GM18519 (cell line): ENCODE measurements around the gene TSTD1.
"Not testable (repeated sequence)": the region's sequence is repeated elsewhere in the genome, so short reads cannot be mapped to it uniquely, and the experiment has no call there.

Source experiments
- ATAC-seq: cut with Tn5 transposase; IDR thresholded peaks from one replicate; pipeline ENCODE4 v1.9.1; 2021; ENCODE audit warnings: mild to moderate bottlenecking, moderate library complexity; ENCODE audit not compliant: unreplicated experiment, low FRiP score

The TSTD1 gene

DNA sequence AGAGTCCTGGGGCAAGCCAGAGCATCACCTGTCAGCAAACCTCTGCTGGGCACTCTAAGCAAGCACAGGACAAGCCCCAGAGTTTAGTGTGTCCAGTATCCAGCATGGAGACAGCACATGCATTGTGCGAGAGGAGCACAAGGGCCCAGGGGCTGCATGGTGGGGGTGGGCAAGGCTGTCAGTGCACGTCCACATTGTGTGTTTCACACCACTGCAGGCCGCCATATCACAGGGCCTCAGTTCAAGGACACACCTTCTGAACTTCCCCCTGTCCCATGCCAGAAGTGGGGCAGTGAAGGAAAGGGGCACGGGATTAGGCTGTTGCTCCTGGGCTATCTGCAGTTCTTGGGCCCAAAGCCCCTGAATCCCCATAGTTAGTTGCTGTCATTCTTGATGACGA is 782 bp upstream of the TSTD1 start:
- no peak for ATAC-seq

DNA sequence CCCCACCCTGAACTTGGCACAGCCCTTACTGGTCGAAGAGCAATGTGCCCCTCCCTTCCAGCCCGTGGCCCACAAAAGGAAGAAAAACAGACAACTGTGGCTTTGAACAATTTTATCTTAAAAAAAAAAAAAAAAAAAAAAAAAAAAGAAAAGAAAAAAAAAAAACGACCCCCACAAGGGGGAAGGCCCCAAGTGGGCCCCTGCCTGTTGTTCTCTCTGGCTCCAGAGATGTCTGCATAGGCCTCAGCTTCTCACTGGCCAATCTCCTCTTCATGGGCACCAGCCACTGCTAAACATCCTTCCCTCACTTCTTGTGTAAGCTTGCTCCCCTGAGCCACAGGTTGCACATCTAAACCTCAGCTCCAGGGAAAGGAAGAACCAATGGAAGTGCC is 386 bp upstream of the TSTD1 start:
- no peak for ATAC-seq

DNA sequence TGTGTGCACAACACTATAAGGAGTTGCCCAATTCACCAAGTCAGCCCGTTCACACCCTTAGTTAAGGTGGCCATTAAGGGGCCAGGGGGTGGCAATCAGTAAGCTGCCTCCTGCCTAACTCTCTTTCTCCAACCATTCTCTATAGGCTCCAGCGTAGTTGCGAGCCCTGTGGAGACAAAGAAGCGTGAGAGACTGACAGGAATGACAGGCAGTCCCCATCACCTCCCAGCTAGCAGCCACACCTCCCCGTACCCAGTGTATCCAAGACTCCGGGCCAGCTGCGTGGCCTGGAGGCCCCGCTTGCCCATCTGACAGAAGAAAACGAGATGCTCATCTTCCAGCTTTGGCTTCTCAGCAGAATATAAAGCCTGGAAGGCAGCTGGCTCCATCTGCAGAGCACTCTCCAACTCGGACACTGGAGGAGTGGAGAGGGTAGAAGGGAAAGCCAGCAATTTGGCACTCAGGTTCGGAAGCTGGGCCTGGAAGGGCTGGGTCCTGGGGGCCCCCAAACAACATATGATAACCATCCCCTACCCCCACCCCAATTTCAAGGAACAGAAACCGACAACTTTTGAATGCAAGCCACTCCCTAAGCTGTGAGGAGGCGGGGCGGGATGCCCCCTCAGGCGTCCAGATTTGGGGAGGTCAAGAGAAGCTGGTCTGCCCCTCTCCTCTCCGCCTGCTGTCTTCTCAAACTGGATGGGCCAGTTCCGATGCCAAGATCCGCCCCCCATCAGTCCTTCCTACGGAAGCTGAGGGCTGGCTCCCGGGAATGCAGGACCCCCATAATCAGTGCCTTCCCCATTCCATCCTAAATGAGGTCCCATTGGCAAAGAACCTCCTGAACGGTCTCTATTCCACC is 872 bp downstream of the TSTD1 start:
- no peak for ATAC-seq

DNA sequence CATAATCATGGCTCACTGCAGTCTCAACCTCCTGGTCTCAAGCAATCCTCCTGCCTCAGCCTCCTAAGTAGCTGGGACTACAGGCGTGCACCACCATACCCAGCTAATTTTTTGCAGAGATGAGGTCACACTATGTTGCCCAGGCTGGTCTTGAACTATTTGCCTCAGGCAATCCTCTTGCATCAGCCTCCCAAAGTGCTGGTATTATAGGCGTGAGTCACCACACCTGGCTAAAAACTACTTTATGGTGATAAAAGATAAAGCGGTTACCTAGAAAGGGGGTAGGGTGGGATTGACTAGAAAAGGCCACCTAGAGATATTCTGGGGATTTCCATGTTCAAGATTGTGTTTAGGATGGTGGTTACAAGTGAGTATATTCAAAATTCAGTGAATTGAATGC is 5.0 kb downstream of the TSTD1 start:
- no peak for ATAC-seq

DNA sequence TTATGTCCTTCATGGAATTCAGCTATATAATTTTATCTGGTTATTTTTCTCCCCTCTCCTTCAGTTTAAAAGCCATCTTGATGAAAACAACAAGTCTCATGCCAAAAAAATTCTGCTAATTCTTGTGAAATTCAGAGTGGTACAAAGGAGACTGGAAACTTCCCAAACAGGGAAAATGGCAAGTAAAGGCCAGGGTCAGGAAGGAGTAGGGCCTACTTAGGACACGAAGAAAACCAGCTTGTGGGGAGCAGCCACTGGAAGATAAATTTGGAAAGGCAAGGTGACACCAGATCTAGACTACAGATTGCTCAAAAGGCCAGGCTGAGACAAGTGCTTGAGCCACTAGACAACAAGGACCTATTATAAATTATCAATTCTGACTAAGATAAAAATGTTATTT is 6.4 kb downstream of the TSTD1 start:
- ATAC-seq, result no peak

DNA sequence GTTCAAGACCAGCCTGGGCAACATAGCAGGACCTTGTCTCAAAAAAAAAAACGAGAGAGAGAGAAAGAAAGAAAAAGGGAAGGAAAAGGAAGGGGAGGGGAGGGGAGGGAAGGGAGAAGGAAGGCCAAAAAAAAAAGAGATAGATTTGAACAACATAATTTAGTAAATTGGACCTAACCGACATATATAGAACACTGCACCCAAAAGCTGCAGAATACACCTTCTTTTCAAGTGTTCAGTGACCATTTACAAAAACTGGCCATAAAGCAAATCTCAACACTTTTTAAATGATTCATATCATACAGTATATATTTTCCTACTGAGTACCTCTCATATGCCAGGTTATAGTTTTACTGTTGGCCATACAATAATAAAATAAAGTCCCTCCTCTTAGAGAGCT is 6.9 kb downstream of the TSTD1 start:
- ATAC-seq, result no peak

DNA sequence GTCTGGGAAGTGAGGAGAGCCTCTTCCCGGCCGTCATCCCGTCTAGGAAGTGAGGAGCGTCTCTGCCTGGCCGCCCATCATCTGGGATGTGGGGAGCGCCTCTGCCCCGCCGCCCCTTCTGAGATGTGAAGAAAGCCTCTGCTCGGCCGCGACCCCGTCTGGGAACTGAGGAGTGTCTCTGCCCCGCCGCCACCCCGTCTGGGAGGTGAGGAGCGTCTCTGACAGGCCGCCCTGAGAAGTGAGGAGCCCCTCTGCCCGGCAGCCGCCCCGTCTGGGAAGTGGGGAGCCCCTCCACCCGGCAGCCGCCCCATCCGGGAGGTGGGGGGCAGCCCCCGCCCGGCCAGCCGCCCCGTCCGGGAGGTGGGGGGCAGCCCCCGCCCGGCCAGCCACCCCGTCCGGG is 9.3 kb downstream of the TSTD1 start:
- ATAC-seq, result not testable (repeated sequence)

DNA sequence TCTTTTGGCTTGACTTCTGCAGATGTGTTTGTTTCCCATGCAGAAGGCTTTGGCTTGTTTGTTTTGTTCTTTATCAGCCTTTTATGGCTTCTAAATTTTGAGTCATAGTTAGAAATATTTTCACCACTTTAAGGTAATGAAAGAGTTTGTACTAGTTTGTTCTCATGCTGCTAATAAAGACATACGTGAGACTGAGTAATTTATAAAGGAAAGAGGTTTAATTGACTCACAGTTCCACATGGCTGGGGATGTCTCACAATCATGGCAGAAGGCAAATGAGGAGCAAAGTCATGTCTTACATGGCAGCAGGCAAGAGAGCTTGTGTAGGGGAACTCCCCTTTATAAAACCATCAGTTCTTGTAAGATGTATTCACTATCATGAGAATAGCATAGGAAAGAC is 11.8 kb downstream of the TSTD1 start:
- not testable (repeated sequence) for ATAC-seq

DNA sequence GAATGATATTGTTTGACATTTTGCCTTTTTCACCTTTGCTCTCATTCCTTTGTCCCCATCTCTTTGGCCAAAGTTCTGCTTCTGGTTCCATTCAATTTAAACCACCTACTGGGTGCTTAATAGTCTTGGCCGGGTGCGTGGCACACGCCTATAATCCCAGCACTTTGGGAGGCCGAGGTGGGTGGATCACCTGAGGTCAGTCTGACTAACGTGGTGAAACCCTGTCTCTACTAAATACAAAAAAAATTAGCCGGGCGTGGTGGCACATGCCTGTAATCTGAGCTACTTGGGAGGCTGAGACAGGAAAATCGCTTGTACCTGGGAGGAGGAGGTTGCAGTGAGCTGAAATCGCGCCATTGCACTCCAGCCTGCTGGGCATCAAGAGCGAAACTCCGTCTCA is 16.3 kb downstream of the TSTD1 start:
- not testable (repeated sequence) for ATAC-seq

DNA sequence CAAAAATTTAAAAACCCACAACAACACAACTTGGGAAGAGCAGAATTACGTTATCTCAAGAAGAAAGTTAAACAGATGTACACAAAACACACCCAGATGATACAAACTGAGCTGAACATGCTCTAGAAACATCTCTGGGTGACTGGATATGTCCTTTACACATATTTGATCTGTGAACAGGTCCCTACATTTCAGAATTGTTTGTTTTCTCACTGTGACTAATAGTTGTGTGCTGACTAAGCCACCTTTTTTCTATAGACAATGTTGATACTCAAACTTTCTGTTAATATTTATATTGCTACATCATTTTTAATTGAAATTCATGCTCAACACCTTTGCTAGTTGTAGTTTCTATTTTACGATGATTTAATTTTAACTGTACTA is 16.8 kb downstream of the TSTD1 start:
- no peak for ATAC-seq

DNA sequence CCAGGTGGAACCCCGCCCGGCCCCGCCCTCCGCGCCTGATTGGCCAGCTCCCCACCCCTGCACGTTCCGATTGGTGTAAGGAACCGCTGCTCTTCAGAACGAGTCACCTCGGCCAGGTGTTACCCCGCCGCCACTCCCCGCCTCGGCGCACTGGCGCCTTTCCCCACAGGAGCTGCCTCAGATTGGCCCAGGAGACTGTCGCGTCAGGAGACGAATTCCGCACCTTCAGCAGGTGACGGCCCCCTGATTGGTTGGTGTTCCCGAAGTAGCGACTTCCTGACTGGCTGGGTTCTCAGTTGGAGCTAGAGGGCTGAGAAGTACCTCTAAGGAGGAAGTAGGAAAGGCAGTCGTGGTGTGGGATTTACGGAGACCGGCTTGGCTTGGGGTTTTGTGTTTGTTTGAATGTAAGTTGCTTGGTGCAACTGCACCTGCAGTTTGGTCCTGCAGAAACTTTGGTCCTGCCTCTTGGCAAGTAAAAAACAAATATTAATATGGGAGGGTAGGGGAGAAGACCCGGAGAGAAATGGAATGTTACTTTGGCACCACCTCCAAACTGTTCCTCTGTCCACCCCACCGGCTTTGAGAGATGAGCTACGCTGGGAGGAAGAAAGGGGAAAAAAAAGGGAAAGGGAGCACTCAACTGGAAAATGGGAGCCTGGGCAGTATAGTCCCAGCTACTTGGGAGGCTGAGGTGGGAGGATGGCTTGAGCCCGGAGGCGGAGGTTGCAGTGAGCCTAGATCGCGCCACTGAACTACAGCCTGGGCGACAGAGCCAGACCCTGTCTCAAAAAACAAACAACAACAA is 17.4 kb downstream of the TSTD1 start:
- ATAC-seq, result peak; percentile 68

DNA sequence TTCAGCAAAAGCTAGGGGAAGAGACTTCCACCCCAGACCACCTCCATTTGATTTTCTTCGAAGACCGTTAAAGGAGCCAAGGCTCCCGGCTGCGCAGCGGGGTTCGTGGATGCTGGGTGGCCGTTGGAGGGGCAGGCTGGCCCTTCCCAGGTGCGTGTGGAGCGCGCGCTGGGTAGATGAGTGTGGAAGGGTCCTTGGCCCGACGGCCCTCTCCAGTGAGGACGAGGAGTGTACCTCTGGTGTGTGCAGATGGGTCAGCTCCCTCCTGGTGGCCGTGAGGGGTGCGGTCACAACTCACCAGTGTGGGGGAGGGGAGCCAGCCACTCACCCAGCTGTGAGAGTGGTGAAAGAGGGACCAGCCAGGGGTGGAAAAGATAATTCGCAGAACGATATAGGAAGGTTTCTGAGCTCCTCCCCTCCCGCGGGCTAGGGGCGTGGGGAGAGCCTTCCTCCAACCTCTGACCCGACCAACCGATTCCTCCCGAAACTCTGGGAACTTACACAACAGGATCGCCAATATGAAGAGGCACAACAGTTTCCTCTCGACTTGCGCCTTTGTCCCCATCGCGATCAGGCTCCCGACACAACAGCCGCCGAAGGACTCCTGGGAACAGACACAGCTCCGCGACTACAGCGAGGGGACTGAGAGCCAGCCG is 18.1 kb downstream of the TSTD1 start, which contains the start of gene F11R:
TSS of gene F11R (minus strand) at position 644 of the 656 bp plus-strand sequence. CDS start at position 565, 79 bp downstream.
- ATAC-seq, result no peak

DNA sequence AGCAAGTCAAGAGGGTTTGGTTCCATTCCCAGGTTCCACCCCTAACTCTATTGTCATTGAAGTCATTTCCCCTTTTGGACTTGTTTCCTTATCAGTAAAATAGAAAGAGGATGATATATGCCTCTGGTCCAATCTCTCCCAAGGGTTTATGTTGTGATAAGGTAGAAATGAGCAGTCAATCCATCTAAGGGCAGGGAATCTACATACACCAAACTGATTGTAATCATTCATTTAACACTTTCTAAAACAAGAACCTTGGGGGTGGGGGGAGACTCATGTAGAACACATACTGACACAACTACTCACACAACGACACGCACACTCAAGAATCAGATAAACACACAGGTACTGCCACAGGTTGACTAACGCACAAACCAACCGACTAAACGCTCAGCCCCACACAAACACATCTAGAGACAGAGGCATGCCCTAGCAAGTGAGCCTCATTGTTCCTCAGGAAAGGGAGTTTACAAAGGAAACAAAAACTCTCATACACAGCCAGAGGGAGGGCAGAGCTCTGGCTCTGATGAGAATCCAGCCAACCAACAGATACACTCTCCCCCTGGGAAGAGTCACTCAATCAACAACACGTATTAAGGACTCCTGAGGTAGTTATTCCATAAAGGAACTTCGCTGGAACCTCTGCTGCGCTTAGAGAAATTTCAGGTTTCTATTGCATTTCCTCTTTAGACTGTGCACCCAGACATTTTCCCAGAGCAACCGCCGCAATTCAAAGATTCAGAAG is 18.8 kb downstream of the TSTD1 start:
- ATAC-seq, result no peak

DNA sequence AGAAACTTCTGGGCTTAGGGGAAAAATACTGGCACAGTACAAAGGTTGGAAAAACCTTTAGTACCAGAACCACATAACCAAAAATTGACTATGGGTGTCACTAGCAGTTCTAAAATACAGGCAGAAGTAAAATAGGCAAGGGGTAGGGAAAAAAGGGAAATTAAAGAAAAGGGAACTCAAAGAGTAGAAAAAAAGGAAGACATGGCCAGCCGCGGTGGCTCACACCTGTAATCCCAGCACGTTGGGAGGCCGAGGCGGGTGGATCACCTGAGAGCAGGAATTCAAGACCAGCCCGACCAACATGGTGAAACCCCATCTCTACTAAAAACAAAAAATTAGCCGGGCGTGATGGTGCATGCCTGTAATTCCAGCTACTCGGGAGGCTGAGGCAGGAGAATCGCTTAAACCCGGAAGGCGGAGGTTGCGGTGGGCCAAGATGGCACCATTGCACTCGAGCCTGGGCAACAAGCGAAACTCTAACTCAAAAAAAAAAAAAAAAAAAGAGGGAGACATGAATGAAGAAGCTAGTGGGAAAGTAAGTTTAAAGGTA is 19.6 kb downstream of the TSTD1 start:
- not testable (repeated sequence) for ATAC-seq

DNA sequence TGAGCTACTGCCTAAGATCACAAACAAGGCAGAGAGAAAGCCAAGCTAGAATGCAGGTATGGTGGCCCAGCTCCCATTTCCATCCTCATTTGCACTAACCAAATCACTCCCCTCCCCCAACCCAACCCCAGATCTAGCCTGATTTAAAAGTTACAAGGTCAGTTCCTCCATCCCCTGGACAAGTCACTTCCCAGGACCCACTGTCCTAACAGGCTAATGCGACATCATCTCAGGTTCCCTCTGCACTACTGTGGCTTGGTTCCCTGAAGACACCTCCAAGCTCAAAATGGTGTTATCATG is 20.2 kb downstream of the TSTD1 start:
- ATAC-seq, result no peak

DNA sequence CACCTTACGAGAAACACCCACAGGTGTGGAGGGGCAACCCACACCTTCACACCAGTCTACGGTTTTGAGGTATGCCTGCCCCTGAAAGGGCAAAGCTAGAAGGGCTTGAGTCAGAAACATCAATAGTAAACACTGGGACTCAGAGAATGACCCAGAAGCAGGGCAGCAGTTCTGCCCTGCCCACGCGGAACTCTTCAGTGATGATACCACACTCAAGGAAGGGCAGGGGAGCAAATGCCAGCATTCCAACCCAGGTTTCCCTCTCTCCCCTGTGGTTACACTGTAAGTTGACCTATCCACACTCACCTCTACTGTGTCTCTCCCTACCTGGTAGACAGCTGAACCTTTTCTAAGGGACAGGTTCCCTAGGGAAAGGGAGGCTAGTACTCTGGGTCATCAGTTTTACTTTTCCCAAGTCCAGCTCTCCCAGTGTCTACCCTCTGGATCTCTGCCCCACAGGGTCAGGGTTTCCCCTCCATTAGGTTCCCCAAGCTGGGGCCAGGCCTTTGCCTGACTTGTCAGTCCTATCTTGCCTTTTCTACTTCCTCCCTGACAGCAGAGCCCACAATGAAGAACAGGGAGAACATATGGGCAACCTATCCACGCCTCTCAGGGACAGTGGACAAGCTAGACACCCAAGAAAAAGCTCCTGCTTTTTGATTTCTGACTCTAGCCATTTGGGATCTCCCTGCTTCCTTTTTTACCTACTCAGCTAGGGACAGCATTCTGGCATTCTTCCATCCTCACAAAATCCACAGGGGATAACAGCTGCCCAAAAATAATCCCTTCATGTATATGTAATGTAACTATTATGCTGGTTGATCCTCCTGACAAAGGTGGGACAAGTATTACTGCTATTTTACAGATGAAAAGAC is 20.8 kb downstream of the TSTD1 start:
- ATAC-seq, result no peak

DNA sequence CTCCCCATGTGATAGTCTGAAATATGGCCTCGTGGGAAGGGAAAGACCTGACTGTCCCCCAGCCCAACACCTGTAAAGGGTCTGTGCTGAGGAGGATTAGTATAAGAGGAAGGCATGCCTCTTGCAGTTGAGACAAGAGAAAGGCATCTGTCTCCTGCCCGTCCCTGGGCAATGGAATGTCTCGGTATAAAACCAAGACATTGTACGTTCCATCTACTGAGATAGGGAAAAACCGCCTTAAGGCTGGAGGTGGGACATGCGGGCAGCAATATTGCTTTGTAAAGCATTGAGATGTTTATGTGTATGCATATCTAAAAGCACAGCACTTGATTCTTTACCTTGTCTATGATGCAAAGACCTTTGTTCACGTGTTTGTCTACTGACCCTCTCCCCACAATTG is 21.6 kb downstream of the TSTD1 start:
- not testable (repeated sequence) for ATAC-seq

DNA sequence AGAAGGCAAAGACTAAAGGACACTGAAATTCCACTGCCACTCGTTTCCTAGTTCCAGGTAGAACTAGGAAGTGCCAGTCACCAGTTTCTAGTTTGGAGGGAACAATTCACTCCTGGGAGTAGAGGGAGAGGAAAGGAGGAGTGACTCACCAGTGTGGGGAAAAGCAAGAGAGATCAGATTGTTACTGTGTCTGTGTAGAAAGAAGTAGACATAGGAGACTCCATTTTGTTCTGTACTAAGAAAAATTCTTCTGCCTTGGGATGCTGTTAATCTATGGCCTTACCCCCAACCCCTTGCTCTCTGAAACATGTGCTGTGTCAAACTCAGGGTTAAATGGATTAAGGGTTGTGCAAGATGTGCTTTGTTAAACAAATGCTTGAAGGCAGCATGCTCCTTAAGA is 22.1 kb downstream of the TSTD1 start:
- not testable (repeated sequence) for ATAC-seq

DNA sequence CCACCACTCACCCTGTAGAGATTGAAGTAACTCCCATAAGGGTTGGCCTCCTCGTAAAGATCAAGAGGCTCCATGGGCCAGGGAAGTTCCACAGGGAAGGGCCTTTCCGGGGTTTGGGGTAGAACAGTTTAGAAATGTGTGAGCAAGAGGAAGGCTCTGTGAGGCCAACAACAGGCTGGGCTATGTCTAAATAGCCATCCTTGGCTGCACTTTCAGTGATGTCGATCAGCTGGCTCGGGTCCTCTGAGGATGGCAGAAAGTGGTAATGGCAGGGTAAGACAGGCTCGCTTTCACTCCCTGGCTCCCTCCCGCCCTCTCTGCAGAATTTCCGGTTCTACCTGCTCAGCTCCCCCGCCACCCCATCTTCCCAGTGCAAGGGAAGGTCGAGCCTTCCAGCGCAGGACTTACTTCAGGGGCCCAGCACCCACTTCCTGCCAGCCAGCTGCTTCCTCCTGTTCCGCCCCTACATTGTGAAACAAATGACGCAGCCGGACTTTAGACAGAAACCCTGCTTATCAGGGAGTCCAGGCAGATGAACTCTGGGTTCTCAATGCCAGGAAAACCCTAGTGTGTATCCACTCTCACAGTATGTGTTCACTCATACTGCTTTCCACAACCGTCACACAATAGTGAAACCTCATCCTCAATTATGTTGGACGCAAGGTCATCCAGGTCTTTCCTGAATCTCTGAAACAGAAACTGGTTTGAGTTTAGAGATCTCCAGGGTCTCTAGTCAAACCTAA is 25.1 kb downstream of the TSTD1 start:
- peak; percentile 71 for ATAC-seq
